Fibroblast of pulmonary artery (primary cell): Measurements from ENCODE around the gene ZNF267.

Source experiments
- DNase-seq: peaks from one replicate; pipeline ENCODE4 v3.0.0-alpha.2; 2010; ENCODE audit warnings: low read depth
- H3K4me3 ChIP-seq: replicated peaks from 2 replicates; pipeline ENCODE4 v1.5.1; 2011; ENCODE audit warnings: low read depth, mild to moderate bottlenecking, control low read depth, low read length, moderate library complexity
- TF ChIP-seq, protein P1 (sequence below): IDR thresholded peaks from 2 replicates; pipeline ENCODE4 v1.5.1; 2011; ENCODE audit warnings: mild to moderate bottlenecking, control low read depth, low read length, inconsistent platforms; ENCODE audit errors: missing control alignments

The ZNF267 gene

DNA sequence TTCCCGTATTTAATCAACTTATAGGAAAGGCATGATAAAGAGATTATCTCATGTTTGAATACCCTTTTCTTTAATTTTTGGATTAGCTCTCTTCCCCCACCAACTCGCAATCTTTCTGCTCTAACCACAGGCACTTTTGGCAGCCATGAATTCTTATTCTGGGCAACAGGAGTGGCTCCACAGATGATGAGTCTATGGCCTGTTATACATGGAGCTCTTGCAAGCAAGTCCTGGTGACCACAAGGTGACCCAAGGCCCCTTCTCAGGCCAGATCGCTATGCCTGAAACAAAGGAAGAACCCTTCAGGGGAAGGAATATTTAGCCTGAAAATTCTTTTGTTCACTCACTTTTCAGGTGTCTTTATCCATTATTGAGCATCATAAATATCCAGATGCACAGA is 10.8 kb upstream of the ZNF267 start:
- TF ChIP-seq, protein P1, sequence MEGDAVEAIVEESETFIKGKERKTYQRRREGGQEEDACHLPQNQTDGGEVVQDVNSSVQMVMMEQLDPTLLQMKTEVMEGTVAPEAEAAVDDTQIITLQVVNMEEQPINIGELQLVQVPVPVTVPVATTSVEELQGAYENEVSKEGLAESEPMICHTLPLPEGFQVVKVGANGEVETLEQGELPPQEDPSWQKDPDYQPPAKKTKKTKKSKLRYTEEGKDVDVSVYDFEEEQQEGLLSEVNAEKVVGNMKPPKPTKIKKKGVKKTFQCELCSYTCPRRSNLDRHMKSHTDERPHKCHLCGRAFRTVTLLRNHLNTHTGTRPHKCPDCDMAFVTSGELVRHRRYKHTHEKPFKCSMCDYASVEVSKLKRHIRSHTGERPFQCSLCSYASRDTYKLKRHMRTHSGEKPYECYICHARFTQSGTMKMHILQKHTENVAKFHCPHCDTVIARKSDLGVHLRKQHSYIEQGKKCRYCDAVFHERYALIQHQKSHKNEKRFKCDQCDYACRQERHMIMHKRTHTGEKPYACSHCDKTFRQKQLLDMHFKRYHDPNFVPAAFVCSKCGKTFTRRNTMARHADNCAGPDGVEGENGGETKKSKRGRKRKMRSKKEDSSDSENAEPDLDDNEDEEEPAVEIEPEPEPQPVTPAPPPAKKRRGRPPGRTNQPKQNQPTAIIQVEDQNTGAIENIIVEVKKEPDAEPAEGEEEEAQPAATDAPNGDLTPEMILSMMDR, result no peak
- no peak for DNase-seq
- no peak overlapping the region for H3K4me3 ChIP-seq

DNA sequence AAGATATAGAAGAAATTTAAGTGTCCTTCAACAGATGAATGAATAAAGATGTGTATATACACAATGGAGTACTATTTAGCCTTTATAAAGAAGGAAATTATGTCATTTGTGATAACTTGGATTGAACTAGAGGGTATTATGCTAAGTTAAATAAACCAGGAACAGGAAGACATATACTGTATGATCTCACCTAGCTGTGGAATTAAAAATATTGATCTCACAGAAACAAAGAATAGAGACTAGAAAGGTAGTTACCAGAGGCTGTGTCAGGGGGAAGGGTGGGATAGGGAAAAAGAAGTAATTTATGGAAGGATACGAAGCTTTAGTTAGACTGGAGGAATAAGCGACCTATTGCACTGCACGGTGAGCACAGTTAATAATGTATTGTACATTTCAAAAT is 5.4 kb upstream of the ZNF267 start:
- DNase-seq, result no peak
- TF ChIP-seq, protein P1, result no peak
- no peak overlapping the region for H3K4me3 ChIP-seq

DNA sequence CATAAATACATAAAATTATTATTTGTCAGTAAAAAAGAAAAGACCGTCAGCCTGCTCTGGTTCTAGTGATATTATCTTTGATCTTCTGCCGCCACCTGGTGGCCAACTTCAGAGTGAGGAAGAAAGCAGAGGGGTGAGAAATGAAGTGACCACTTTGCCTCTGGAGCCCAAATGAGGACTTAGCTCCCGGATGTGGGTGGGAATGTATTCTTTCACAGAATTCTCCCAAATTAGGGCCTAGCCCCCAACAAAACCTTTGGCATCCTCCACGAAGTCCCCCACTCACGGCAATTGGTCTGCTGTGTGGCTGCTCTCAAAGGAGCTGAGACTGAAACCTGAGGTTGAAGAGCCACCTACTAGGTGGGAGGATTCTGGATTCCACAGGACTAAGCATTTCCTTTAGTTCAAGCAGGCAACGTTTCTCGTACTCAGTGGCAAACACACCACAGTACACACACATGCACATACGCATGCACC is 4.9 kb upstream of the ZNF267 start:
- TF ChIP-seq, protein P1, result peak; percentile 73
- peak overlapping the region; percentile 4 for H3K4me3 ChIP-seq
- DNase-seq, result peak; percentile 82

DNA sequence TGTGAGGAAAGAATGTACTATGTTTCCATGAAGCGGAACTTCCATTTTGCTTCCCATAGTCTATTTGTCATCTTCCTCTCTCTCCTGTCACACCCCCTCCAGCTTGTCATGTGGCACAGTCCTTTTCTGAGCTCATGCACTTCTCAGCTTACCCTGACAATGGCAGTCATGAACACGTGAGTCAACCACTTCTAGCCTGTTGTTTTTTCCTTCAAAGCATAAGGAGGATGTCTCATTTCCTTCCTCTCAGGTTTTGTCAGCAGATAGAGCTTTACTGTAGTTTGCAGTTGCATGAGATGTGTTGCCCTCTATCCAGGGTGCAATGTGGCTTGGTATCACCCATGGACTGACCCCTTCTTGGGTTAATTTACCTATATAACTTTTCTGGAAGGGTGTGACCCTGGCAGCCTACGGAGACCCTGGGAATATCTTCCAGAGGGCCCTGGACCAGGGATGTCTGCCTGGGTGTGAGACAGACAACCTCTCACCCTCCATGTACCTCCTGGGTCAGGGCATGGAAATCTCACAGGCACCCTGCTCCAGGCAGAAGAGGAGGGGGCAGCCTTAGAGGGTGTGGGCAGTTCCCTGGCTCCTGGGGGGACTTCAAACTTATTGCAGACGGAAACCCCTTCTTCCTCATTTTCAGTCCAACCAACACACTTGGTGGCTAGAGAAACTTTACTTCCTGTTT is 4.0 kb upstream of the ZNF267 start:
- peak; percentile 89 for DNase-seq
- TF ChIP-seq, protein P1, result no peak
- no peak overlapping the region for H3K4me3 ChIP-seq

DNA sequence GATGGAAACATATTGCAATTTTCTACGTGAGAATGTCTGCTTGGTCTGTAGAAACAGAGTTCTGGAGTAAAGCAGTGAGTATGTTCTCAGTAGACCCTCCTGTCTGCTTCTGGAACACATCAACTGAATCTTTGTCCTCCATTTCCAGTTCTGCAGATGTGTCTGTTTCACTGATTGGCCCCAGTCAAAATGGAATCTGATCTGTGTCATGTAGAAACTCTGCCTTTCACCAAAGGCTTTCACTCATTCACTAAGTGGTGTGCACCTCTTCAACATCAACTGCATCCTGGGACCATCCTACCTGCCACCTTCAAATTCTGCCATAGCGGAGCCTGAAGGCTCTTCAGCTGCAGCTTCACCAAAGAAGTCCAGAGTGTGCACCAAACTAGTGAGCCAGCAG is 2.8 kb upstream of the ZNF267 start:
- H3K4me3 ChIP-seq, result no peak overlapping the region
- no peak for DNase-seq
- TF ChIP-seq, protein P1, result no peak

DNA sequence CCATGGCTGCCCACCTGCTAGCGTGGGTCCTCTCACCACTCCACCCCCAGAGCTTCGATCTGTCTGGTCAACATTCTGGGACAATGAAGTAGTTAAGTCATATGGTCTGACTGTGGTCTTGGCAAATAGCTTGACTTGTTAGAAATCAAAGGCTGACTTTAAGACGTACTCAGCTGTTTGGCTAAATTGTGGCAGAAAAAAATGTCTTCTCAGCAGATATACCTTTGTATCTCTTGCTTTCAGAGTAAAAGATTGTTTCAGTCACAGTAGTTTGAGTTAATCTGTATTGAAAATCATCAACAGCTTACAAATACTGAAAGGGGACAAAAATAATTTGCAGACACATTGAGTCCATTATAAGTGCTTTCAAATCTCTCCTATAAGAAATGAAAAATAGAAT is 2.1 kb upstream of the ZNF267 start:
- no peak overlapping the region for H3K4me3 ChIP-seq
- no peak for DNase-seq
- TF ChIP-seq, protein P1, result no peak

DNA sequence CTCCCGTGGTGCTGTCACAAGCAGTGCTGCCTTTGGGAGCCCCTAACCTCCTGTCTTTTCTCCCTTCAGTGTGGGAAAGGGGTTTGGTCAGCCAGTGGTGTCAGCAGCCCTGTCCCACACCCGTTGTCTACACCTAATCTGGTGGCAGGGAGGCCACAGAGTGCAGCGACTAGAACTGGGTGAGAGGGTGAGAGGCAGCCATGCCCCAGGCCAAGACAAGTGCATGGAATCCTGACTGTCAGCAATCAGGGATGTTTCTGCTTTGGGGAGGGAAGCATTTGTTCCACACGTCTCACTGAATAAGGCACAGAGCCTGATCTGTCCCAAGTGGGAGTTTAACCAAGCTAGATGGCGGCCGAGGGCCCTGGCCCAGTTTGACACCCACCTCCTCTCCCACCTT is 1.4 kb upstream of the ZNF267 start:
- TF ChIP-seq, protein P1, result no peak
- H3K4me3 ChIP-seq, result no peak overlapping the region
- DNase-seq, result no peak
